HG03520 (cell line): ENCODE data around the gene ESCO1.
"Not testable (repeated sequence)": the region's sequence is repeated elsewhere in the genome, so short reads cannot be mapped to it uniquely, and the experiment has no call there.

Experiments used
- ATAC-seq: cut with Tn5 transposase; IDR thresholded peaks from one replicate; pipeline ENCODE4 v1.9.1; 2021; ENCODE audit warnings: mild to moderate bottlenecking, moderate library complexity; ENCODE audit not compliant: unreplicated experiment

The ESCO1 gene

GRCh38 chr18:21593540-21594257 lies 6.8 kb downstream of the ESCO1 start:
- ATAC-seq = no peak

DNA sequence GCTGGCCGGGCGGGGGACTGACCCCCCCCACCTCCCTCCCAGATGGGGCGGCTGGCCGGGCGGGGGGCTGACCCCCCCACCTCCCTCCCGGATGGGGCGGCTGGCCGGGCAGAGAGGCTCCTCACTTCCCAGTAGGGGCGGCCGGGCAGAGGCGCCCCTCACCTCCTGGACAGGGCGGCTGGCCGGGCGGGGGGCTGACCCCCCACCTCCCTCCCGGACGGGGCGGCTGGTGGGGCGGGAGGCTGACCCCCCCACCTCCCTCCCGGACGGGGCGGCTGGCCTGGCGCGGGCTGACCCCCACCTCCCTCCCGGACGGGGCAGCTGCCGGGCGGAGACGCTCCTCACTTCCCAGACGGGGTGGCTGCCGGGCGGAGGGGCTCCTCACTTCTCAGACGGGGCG lies 8.1 kb downstream of the ESCO1 start:
- not testable (repeated sequence) for ATAC-seq

- no peak for ATAC-seq
These were observed 16.1 kb downstream of the ESCO1 start for GRCh38 chr18:21584391-21584790.

DNA sequence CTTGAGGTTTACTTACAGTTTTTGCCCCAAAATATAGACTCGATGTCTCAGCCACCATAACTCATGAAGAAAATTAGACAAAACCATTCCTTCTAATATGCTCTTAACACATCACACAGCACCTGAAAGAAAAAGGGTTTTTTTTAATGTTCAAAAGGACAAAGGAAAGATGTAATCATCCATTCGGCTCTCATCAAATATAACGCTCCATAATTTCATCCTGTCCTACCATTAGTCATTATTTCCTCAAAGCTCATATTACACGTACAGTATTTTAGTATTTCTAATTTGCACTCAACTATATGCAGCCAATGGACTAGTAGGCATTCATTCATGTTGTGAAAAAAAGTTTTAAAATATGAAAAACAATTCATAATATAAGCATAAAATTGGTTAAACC lies 24.8 kb downstream of the ESCO1 start:
- no peak for ATAC-seq

DNA sequence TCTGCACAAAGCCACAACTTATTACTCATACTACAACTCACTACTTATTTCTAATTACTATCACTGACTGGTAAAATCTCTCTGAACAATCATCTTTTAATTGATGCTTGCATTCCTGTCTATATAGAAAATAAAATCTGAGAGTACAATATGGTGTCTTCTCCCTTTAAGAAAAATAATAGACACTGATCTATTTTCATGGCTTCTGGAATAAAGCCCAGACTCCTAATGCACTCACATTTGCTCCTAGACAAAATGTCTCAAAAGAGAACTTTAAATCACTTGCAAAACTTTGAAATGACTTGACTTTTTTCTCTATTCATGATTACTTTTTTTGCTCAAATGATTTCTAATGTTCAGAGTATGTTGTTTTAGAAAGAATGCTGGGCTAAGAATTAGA lies 28.7 kb downstream of the ESCO1 start:
- ATAC-seq = no peak

DNA sequence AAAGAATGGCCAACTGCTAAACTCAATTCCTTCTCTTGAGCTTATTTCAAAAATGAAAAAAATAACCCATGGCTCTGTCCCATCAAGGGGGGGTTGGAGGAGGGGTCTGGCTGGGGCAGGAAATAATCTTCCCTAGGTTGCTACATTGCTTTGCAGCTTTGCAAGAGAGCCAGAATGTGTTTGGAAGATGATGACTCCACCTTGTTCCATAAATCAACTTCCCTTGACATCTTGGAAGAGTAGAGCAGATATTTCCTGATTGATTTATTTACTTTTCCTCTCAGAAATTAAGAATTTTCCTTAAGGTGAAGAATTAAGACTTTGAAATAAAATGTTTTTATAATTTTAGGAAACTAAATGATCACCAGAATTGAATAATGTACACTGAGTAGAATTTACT lies 41.3 kb downstream of the ESCO1 start:
- no peak for ATAC-seq

- no peak for ATAC-seq
These were observed 42.8 kb downstream of the ESCO1 start for GRCh38 chr18:21557607-21558253.

- ATAC-seq = no peak
These were observed 50.0 kb downstream of the ESCO1 start for GRCh38 chr18:21550510-21550970.

- ATAC-seq = no peak
These were observed 51.9 kb downstream of the ESCO1 start for GRCh38 chr18:21548647-21549046.

- ATAC-seq = no peak
These were observed 54.1 kb downstream of the ESCO1 start for GRCh38 chr18:21546423-21546822.

DNA sequence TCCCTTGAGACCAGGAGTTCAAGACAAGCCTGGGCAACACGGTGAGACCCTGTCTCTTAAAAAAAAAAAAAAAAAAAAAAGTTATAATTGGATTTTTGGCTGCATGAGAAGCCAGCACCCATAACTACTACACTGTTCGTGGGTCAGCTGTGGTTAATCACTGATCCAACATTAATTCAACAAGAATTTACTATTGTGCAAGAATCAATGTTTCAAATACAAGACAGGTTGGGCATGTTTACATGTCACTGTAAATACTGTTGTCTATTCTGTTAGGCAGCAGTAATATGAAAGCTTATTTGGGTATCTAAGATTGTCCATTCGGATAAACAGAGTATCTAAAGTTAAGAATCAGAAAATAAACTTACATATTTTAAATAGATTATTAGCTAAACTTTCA lies 62.3 kb downstream of the ESCO1 start:
- ATAC-seq = no peak

- no peak for ATAC-seq
These were observed 66.2 kb downstream of the ESCO1 start for GRCh38 chr18:21534327-21534726.

GRCh38 chr18:21526463-21526862 lies 74.0 kb downstream of the ESCO1 start:
- ATAC-seq = no peak

- ATAC-seq = no peak
These were observed 74.6 kb downstream of the ESCO1 start for GRCh38 chr18:21525916-21526315.

GRCh38 chr18:21522530-21522929 lies 78.0 kb downstream of the ESCO1 start:
- no peak for ATAC-seq

DNA sequence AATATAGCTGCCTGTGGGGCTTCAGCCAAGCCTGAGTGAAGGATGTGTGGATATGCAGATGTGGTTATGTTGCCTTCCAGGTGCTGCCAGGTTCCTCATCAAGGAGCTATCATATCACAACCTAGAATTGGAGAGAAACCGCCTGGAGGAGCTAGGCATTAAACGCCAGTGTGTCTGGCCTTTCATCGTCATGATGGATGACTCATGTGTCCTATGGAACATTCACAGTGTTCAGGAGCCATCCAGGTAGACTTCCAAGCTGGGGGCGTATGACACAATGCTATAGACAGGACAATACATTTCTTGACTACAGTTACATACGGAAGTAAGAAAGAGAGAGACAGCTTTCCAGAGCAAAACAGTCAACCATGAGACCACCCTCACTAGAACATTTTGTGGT lies 86.8 kb downstream of the ESCO1 start:
- no peak for ATAC-seq

- no peak for ATAC-seq
These were observed 87.2 kb downstream of the ESCO1 start for GRCh38 chr18:21513292-21513691.

- ATAC-seq = no peak
These were observed 91.4 kb downstream of the ESCO1 start for GRCh38 chr18:21509062-21509461.

DNA sequence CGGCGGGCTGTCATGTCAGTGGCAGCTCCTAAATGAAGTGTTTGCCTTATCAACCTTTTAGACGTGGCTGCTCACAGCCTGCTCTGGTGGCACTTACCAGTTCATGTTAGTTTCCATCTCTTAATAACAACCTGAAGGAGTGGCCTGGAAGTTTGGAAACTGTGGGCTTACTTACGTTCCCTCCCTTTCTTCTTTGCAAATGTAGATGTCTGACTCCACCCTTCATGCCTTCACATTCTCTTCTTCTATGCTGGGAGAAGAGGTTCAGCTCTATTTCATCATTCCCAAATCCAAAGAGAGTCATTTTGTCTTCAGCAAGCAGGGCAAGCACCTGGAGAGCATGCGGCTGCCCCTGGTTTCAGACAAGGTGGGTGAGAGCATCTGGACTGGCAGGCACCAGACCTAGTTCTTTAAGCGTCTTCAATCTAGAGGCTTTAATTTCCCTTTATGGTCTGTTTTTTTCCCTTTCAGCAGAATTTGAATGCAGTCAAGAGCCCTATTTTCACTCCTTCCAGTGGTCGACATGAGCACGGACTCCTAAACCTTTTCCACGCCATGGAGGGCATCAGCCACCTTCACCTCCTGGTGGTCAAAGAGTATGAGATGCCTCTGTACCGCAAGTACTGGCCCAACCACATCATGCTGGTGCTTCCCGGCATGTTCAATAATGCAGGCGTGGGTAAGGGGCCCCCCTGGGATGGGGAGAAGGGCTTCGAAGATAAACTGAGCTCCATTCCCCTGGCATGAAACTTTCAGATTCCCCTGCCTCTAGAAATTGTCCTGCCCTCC lies 92.4 kb downstream of the ESCO1 start:
- no peak for ATAC-seq

DNA sequence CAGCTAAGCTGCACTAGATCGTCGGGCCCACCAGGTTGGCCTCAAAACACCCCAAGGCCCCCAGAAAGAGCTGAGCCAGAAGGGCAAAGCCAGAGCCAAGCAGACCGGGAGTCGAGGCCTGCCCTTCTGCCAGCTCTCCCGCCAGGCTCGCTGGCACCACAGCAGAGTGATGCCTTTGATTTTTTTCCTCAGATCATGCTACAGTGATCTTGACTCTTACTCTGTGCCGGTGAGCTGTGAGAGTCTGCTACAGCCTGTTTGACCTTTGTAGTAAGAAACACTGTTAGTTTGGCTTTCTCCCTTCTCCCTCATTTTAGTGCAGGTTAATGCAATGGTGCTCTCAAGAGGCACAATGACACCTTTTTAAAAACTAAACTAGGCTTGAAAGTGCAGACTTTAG lies 97.8 kb downstream of the ESCO1 start:
- ATAC-seq = no peak

DNA sequence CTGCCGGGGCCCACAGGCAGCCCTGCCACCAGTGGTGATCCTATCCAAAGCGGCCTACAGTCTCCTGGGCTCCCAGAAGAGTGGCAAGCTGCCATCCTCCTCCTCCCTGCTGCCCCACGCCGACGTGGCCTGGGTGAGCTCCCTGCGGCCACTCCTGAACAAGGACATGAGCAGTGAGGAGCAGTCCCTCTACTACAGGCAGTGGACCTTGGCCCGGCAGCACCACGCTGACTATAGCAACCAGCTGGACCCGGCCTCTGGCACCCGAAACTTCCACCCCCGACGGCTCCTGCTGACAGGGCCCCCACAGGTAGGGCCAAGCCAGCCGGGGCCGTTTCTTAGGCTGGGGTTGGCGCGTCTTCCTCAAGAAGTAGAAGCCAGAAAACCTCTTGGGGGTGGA lies 100.5 kb downstream of the ESCO1 start:
- ATAC-seq = no peak

GRCh38 chr18:21496277-21496835 lies 104.1 kb downstream of the ESCO1 start:
- no peak for ATAC-seq
